ENCODE results near the gene CD209. TPM values are rescaled to one million over a fixed set of nuclear protein-coding genes. Genes with fewer than 3 reads are reported as not detected.

CD209 gene
- total RNA-seq, 5 donors from 2014 or later (not counting 1 experiment from before 2014, with no cell fraction given) = 0.07 TPM; not detected in 4

DNA sequence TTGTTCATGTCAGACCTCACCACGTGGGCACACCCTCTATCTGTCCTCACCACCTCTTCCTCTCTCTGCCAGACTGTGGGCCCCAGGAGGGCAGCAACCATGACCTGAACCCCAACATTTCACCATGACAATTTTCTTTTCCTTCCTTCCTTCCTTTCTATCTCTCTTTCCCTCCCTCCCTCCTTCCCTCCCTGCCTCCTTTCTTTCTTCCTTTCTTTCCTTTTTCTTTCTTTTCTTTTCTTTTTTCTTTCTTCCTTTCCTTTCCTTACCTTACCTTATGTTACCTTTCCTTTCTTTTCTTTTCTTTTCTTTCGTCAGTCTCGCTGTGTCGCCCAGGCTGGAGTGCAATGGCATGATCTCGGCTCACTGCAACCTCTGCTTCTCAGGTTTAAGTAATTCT, 36.7 kb downstream of the CD209 start:
- Mint-ChIP-seq H3K9me3 (no peaks in the 10 kb centered on the region), H3K4me3 (no peak overlapping the region), H3K27ac (no peak overlapping the region), H3K27me3 (no peaks in the 10 kb centered on the region), H3K36me3 (no peaks in the 10 kb centered on the region), H3K4me1 (peaks cover 25 to 38% (median 37%) of the 10 kb centered on the region in 3 donors)
- peaks cover 15 to 31% of the 10 kb centered on the region in 2 experiments for H3K4me1 ChIP-seq (ENCODE audit: control insufficient read depth in 1 of 2, extremely low read depth in 1 of 2, insufficient read depth in 2 of 2, low read length in 2 of 2)
- ChIA-PET CTCF (no interaction called here), POLR2A (no interaction called here)
- ATAC-seq (replicated peaks in 1 of 4) (no peak), DNase-seq (no peak)
- no peaks in the 10 kb centered on the region for H3K36me3 ChIP-seq (ENCODE audit: control insufficient read depth in 2 of 2, extremely low read depth in 1 of 2, insufficient read depth in 1 of 2, low read length in 1 of 2)
- H3K4me3 ChIP-seq (ENCODE audit: control insufficient read depth in 1 of 2, extremely low read depth in 1 of 2, low read length in 1 of 2) = no peak overlapping the region
- WGBS (ENCODE audit: insufficient coverage) = 81% methylated on average over 5 of the region's 5 CpGs
- H3K27ac ChIP-seq (ENCODE audit: low read length) = no peak overlapping the region
- H3K9me3 ChIP-seq = no peaks in the 10 kb centered on the region
- peaks cover 0 to 9% of the 10 kb centered on the region in 2 experiments for H3K27me3 ChIP-seq (replicated peaks in 1 of 2; ENCODE audit: control insufficient read depth in 2 of 2, extremely low read depth in 1 of 2, insufficient read depth in 2 of 2, low read length in 1 of 2)

DNA sequence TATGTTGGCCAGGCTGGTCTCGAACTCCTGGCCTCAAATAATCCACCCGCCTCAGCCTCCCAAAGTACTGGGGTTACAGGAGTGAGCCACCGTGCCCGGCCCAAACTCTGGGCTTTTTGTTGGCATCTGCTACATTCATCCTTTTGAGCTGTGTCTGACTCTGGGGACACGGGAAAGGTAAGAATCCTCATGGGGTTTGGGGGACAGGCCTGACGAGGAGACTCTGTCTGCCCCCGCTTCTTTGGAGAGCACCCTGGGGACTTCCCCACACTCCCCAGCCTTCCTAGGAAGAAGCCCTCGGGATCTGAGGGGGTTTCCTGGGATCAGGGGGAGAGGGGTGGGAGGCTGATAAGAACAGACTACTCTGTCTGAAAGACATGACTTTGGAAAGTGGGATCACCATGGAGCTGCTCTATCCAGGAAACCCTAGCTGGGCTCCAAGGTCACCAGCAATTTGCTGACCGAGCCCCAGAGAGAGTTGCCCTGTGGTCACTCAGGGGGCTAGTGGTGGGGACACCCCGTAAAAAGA, 37.3 kb downstream of the CD209 start:
- H3K9me3 Mint-ChIP-seq = no peaks in the 10 kb centered on the region
- ChIA-PET POLR2A (no interaction called here), CTCF (no interaction called here)
- no peak for ATAC-seq (replicated peaks in 1 of 4)
- no peaks in the 10 kb centered on the region for H3K9me3 ChIP-seq
- no peak overlapping the region for H3K4me3 ChIP-seq (ENCODE audit: control insufficient read depth in 1 of 2, extremely low read depth in 1 of 2, low read length in 1 of 2)
- no peak overlapping the region for H3K27ac ChIP-seq (ENCODE audit: low read length)
- no peak overlapping the region for H3K27ac Mint-ChIP-seq
- peaks cover 31 to 44% (median 43%) of the 10 kb centered on the region in 3 donors for H3K4me1 Mint-ChIP-seq
- 96% methylated on average over 3 of the region's 10 CpGs for WGBS (ENCODE audit: insufficient coverage)
- no peaks in the 10 kb centered on the region for H3K36me3 Mint-ChIP-seq
- no peak for DNase-seq
- peaks cover 15 to 37% of the 10 kb centered on the region in 2 experiments for H3K4me1 ChIP-seq (ENCODE audit: control insufficient read depth in 1 of 2, extremely low read depth in 1 of 2, insufficient read depth in 2 of 2, low read length in 2 of 2)
- no peaks in the 10 kb centered on the region for H3K36me3 ChIP-seq (ENCODE audit: control insufficient read depth in 2 of 2, extremely low read depth in 1 of 2, insufficient read depth in 1 of 2, low read length in 1 of 2)
- H3K4me3 Mint-ChIP-seq = no peak overlapping the region
- H3K27me3 Mint-ChIP-seq = no peaks in the 10 kb centered on the region
- H3K27me3 ChIP-seq (replicated peaks in 1 of 2; ENCODE audit: control insufficient read depth in 2 of 2, extremely low read depth in 1 of 2, insufficient read depth in 2 of 2, low read length in 1 of 2) = peaks cover 0 to 9% of the 10 kb centered on the region in 2 experiments

DNA sequence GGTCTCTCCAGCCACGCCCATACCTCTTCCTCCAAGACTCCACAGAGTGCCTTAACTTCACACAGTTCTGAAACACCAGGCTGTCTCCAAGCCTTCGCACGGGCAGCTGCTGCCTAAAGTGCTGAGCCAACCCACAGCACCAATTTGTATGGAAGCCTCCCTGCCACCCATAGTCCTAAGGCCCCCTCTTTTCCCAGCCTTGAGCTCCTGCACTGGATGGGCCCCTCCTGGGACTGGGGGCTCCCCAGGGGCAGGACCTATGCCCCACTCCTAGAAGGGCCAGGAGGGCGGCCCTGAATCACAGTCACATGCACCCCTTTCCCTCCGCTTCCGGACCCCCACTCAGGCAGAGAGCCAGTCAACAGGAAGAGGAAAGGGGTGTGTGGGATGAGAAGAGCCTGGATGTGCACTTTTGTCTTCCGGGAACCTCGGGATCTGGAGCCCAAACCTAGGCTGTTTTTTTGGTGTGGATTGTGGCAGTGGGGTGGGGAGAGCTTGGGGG, 40.3 kb downstream of the CD209 start:
- ChIA-PET CTCF (no interaction called here), POLR2A (no interaction called here)
- no peaks in the 10 kb centered on the region for H3K9me3 ChIP-seq
- WGBS (ENCODE audit: insufficient coverage) = 80% methylated on average over 5 of the region's 8 CpGs
- Mint-ChIP-seq H3K27me3 (no peaks in the 10 kb centered on the region), H3K27ac (peak overlapping the region; percentile 96 to 98), H3K4me3 (peak overlapping the region; percentile 8 to 78 (median 51)), H3K36me3 (no peaks in the 10 kb centered on the region), H3K9me3 (no peaks in the 10 kb centered on the region), H3K4me1 (peaks cover 45 to 66% (median 62%) of the 10 kb centered on the region in 3 donors)
- DNase-seq (no peak), ATAC-seq (replicated peaks in 1 of 4) (no peak)
- H3K4me1 ChIP-seq (ENCODE audit: control insufficient read depth in 1 of 2, extremely low read depth in 1 of 2, insufficient read depth in 2 of 2, low read length in 2 of 2) = peaks cover 15 to 50% of the 10 kb centered on the region in 2 experiments
- H3K27me3 ChIP-seq (replicated peaks in 1 of 2; ENCODE audit: control insufficient read depth in 2 of 2, extremely low read depth in 1 of 2, insufficient read depth in 2 of 2, low read length in 1 of 2) = peaks cover 0 to 9% of the 10 kb centered on the region in 2 experiments
- H3K4me3 ChIP-seq (ENCODE audit: control insufficient read depth in 1 of 2, extremely low read depth in 1 of 2, low read length in 1 of 2) = no peak overlapping the region
- H3K36me3 ChIP-seq (ENCODE audit: control insufficient read depth in 2 of 2, extremely low read depth in 1 of 2, insufficient read depth in 1 of 2, low read length in 1 of 2) = no peaks in the 10 kb centered on the region
- peak overlapping the region; percentile 88 for H3K27ac ChIP-seq (ENCODE audit: low read length)

DNA sequence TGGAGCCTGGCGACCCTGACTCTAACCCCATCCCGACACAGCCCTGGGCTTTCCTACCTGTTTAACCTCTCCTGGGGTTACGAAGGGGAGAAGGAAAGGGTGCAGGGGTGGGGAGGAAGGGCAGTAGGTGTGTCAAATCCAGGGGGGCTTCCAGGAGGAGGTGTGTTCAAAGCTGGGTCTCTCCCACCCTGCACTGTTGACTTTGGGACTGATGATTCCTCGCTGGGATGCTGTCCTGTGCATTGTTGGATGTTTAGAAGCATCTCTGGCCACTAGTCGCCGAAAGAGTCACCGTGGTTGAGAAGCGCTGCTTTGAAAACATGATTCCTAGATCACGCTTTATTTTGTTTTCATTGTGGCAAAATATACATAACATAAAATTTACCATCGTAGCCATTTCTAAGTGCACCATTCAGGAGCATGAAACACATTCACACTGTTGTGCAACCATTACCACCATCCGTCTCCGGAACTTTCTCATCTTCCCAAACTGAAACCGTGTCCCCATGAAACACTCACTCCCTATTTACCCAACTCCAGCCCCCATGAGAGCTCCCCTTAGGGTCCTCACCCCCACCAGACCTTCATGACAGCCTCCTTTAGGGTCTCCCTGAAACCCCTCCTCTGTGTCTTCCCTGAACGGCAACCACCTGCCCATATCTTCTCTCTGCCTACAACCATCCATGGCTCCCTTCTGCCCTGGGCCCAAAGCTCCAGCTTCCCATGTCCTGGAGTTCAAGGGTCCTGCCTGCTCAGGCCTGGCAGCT, 41.0 kb downstream of the CD209 start:
- DNase-seq (no peak), ATAC-seq (replicated peaks in 1 of 4) (no peak)
- Mint-ChIP-seq H3K27ac (peak overlapping the region; percentile 96 to 98), H3K4me3 (peak overlapping the region; percentile 69 to 78 (median 76)), H3K36me3 (no peaks in the 10 kb centered on the region), H3K27me3 (no peaks in the 10 kb centered on the region), H3K9me3 (no peaks in the 10 kb centered on the region), H3K4me1 (peaks cover 45 to 67% (median 63%) of the 10 kb centered on the region in 3 donors)
- Histone ChIP-seq H3K27me3 (replicated peaks in 1 of 2; ENCODE audit: control insufficient read depth in 2 of 2, extremely low read depth in 1 of 2, insufficient read depth in 2 of 2, low read length in 1 of 2) (peaks cover 0 to 9% of the 10 kb centered on the region in 2 experiments), H3K9me3 (no peaks in the 10 kb centered on the region), H3K36me3 (ENCODE audit: control insufficient read depth in 2 of 2, extremely low read depth in 1 of 2, insufficient read depth in 1 of 2, low read length in 1 of 2) (no peaks in the 10 kb centered on the region), H3K4me3 (ENCODE audit: control insufficient read depth in 1 of 2, extremely low read depth in 1 of 2, low read length in 1 of 2) (peak overlapping the region in 1 of 2 donors; percentile 31), H3K4me1 (ENCODE audit: control insufficient read depth in 1 of 2, extremely low read depth in 1 of 2, insufficient read depth in 2 of 2, low read length in 2 of 2) (peaks cover 15 to 50% of the 10 kb centered on the region in 2 experiments), H3K27ac (ENCODE audit: low read length) (peak overlapping the region; percentile 88)
- POLR2A ChIA-PET = interaction anchor here in 1 of 2 donors (0.6 kb wide), 1 partner anchor 18 kb away, joined by 3 read pairs; no protein-coding TSS in a partner anchor
- CTCF ChIA-PET = interaction anchor here in 1 of 2 donors (0.6 to 0.7 kb wide), 2 partner anchors 26 to 28 kb away, joined by 3 read pairs; partner anchors contain the start of gene TRAPPC5
- WGBS (ENCODE audit: insufficient coverage) = 85% methylated on average over 7 of the region's 14 CpGs

DNA sequence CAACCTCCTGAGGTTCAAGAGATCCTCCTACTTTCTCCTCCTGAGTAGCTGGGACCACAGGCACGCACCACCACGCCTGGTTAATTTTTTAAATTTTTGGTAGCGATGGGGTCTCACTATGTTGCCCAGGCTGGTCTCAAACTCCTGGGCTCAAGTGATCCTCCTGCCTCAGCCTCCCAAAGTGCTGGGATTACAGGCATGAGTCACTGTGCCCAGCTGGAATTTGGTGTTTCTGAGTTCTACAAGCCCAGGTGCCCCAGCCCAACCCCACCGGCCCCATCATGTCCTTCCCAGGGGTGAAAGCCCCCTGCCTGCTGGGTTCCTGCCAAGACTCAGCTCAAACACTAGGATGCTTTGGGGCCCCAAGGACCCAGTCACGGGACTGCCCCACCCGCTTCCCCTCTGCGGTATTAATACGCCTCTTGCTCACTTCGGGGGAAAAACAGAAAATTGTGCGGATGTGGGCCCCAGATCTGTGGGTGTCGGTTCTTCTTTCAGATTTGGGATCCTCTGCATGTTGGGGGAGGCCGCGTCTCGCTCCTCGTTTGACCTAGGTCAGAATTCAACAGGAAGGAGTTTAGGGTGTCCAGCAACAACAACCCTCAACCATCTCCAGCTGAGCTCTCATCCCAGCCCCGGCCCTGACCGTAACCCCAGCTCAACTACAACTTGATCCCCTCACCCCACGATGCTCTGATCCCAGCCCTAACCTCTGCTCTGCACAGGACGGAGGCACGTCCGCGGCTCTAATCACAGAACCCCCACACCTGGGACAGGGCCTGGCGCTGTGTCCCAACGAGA, 41.7 kb downstream of the CD209 start:
- Histone ChIP-seq H3K4me1 (ENCODE audit: control insufficient read depth in 1 of 2, extremely low read depth in 1 of 2, insufficient read depth in 2 of 2, low read length in 2 of 2) (peaks cover 14 to 50% of the 10 kb centered on the region in 2 experiments), H3K36me3 (ENCODE audit: control insufficient read depth in 2 of 2, extremely low read depth in 1 of 2, insufficient read depth in 1 of 2, low read length in 1 of 2) (no peaks in the 10 kb centered on the region), H3K4me3 (ENCODE audit: control insufficient read depth in 1 of 2, extremely low read depth in 1 of 2, low read length in 1 of 2) (peak overlapping the region; percentile 30 to 31), H3K27me3 (replicated peaks in 1 of 2; ENCODE audit: control insufficient read depth in 2 of 2, extremely low read depth in 1 of 2, insufficient read depth in 2 of 2, low read length in 1 of 2) (peaks cover 0 to 9% of the 10 kb centered on the region in 2 experiments), H3K27ac (ENCODE audit: low read length) (peak overlapping the region; percentile 88), H3K9me3 (no peaks in the 10 kb centered on the region)
- no peaks in the 10 kb centered on the region for H3K9me3 Mint-ChIP-seq
- DNase-seq = peak; percentile 57 to 88 (median 78)
- CTCF ChIA-PET = interaction anchor here (0.6 to 0.7 kb wide), 3 partner anchors 25 to 137 kb away, joined by 3 read pairs; partner anchors contain the start of gene TRAPPC5 (in 1 of the 2)
- peaks cover 45 to 62% (median 60%) of the 10 kb centered on the region in 3 donors for H3K4me1 Mint-ChIP-seq
- H3K4me3 Mint-ChIP-seq = peak overlapping the region; percentile 69 to 78 (median 76)
- POLR2A ChIA-PET = interaction anchor here in 1 of 2 donors (0.6 kb wide), 1 partner anchor 19 kb away, joined by 3 read pairs; no protein-coding TSS in a partner anchor
- peak; percentile 96 to 98 (median 96) for ATAC-seq (replicated peaks in 1 of 4)
- H3K36me3 Mint-ChIP-seq = no peaks in the 10 kb centered on the region
- peak overlapping the region; percentile 96 to 98 for H3K27ac Mint-ChIP-seq
- no peaks in the 10 kb centered on the region for H3K27me3 Mint-ChIP-seq
- WGBS (ENCODE audit: insufficient coverage) = 1% methylated on average over 15 of the region's 24 CpGs

All from T-cell (primary cell).